Measurements from ENCODE around the gene AGR2.

The AGR2 gene

GRCh38 chr7:16812542-16813231 is 7.9 kb upstream of the AGR2 start:
- DNase-seq: no peak

DNA sequence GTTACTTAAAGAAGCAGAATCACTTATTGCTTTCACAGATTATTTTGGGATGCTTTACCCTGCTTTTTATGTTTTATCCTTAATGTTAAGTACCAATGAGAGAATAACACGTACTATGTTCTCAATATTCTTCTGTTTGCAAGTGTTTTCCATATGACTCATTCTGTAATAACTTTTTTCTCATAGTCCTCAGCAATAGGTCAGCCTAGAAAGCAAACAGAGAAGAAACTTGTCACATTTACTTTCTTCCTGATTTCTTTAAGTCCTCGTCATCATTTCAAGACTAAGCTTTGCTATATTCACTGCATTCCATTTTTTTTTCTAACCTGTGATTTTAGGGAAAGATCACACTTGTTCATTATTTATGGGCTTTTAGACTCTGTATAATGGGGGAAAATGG is 6.8 kb upstream of the AGR2 start:
- DNase-seq: no peak

DNA sequence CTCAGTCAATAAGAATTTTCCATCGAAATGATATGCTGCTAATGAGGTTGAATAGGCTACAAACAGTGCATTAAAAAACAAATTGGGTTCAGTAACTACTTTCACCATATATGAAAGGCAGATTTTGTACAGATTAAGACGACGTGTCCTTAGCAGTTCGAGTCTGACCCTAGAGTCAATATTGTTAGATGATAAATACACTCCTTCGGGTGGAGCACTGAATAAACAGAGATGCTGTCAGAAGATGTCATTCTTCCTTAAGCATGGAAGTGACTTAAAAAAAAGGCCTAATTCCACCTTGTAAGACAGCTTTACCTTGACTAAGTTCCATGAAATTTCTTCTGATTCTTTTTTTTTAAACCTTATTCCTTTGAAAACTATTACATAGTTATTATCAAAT is 5.8 kb upstream of the AGR2 start:
- DNase-seq: no peak

DNA sequence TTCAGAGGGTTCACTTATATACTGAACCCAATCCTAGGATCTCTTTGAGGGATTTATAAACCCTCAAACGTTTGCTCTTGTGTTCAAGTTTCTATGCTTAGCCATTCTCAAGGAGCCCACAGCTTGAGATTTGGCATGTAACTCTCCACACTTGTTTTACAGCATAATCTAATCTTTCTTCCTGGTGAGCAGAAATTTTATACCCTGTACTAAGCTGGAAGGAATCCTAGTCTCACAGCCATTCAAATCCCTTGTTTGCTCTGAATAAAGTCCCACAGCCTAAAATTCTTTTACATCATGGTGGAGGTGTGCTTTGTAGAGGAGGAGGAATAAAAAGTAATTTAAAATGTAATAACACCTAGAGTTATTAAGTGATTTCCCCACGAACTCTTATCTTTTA is 5.3 kb upstream of the AGR2 start:
- no peak for DNase-seq

- DNase-seq: no peak
These were observed 642 bp upstream of the AGR2 start for GRCh38 chr7:16805441-16805840.

GRCh38 chr7:16803881-16804673 is 722 bp downstream of the AGR2 start:
- no peak for DNase-seq

DNA sequence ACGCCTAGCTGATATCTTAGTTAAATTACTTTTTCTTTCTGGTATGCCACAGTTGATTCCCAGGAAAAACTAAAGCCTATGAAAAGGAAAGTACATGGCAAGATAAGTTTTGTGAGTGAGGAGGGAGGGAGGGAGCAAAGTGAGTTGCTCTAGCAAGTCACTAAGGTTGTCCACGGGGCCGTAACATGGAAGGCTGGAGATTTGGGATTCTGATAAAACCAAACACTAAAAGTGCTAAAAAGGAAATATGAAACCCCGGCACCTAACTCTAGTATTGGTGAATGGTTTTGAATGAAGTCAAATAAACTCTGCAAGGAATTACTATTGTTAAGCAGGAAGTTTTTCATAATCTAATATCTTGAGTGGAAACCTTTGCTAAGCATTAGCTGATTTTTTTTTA is 1.7 kb downstream of the AGR2 start:
- DNase-seq: no peak

- no peak for DNase-seq
These were observed 3.2 kb downstream of the AGR2 start for GRCh38 chr7:16801579-16801978.

DNA sequence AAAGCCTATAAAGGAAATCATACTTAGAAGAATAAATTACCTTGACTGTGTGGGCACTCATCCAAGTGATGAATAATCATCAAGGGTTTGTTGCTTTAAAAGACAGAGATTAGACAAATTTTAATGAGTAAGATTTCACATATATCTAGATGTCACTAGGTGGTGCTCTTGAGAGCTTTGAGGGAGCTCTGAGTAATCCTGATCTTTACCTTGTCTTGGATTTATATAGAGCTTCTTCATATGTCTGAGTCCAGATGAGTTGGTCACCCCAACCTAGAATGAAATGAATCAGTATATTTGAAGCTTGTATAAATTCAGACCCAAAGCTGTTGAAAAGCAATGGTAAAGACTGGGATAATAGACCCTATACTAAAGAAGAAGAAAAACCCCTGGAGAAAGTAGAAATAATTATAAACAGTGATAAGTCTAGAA is 3.7 kb downstream of the AGR2 start:
- no peak for DNase-seq

GRCh38 chr7:16795624-16796023 is 9.2 kb downstream of the AGR2 start:
- no peak for DNase-seq

DNA sequence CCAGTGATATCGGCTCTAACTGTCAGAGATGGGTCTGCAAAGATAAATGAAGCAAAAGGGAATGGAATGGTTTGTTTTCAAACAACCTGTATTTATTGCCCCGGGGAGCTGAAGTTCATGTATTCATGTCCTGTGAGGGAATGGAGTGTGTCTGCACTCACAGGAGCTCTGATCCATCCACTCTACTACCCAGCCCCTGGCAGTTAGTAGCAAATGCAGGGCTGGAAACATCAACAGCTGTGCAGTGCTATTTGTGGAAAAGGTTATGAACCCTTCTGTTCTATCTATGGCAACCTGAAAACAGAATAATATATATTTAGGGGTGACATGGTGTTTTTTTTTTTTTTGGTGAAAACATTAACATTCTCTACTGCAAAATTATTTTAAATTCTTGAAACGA is 9.8 kb downstream of the AGR2 start:
- no peak for DNase-seq

GRCh38 chr7:16791905-16792698 is 12.7 kb downstream of the AGR2 start:
- DNase-seq: no peak

- DNase-seq: no peak
These were observed 13.7 kb downstream of the AGR2 start for GRCh38 chr7:16791071-16791470.

GRCh38 chr7:16787127-16787526 is 17.7 kb downstream of the AGR2 start:
- no peak for DNase-seq

DNA sequence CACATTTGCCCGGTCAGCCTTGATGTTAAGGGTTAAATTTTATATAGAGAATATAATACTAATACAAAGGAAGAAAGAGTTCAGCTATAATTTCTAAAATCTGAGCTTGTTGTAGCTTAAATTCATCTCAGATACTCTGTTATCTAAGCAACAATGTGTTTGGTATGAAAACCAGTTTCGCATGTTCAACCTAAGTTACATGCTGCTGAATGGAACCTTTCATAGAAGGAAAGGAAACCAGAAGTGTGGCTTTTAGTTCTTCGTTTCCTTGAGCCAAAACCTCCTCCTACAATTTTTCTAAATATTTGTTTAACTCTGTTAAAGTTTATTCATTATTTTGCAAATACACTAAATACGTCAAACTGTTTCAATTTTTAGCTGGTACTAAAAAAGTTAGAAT is 18.5 kb downstream of the AGR2 start:
- no peak for DNase-seq

DNA sequence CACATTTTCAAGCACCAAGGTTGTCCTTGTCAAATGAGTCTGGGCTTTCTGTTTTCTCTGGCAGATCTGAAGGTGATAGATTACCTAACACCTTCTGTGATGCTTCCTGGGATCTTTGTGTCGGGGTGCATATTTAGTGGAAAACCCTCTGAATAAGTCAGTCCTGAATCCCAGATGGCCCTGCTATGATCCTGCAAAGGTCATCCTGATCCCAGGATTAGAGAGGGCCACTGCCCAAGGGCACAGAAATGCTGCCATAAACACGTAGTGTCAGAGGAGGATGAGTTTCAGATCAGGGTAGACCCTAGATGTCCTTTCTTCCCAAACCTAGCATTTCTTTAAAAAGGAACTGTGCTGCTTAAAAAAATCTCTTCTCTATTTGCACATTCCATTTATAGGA is 19.0 kb downstream of the AGR2 start:
- no peak for DNase-seq

DNA sequence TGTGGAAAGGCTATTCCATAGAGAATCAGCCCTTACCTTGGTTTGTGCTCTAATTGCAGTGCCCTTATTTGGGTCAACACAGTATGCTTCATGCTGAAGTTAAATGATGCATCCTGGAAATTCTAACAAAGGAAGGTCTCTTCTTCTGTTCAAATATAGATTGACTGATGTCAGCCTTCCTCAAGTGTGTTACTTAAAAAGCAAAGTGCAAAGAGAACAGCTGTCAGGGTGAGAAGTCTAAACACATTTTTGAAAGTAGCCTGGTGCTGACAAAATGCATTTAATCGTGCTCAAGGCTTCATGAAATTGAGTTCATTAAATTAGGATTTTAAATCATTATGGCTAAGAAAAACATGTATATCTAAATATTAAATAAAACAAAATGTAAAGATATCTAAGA is 19.5 kb downstream of the AGR2 start:
- no peak for DNase-seq

GRCh38 chr7:16780596-16780995 is 24.2 kb downstream of the AGR2 start:
- no peak for DNase-seq

GRCh38 chr7:16779051-16779450 is 25.7 kb downstream of the AGR2 start:
- DNase-seq: no peak

DNA sequence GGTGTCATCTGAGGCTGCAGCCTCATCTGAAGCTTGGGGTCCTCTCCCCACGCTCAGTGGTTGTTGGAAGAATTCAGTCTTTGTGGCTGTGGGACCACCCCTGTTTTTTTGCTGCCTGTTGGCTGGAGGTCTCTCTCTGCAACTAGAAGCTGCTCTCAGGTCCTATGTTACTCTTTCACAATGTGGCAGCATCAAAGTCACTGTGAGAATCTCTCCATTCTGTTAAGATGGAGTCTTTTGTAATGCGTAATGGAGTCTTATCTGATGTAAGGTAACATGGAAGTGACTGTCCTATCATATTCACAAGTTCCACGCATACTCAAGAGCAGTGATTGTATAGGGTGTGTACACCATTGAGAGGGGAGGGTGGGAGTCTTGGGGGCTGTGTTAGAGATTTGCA is 26.3 kb downstream of the AGR2 start:
- no peak for DNase-seq

- no peak for DNase-seq
These were observed 28.7 kb downstream of the AGR2 start for GRCh38 chr7:16776053-16776452.

DNA sequence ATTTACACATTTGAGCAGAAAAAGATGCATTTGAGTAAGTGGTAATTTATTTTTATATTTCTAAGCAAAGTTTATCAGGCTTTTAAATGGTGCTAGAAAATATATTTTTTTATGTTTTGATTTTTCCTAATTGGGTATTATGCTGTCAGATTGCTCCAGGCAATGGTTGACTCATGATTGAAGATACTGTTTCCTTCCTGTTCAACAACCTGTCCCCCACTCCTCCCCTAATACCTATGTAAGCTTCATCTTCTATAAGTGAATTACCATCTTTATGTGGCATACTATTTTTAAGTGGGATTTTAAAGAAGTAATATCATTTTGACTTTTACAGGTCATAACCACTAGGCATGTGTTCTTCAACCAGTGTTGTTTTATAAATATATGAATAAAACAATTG is 29.8 kb downstream of the AGR2 start:
- no peak for DNase-seq

GRCh38 chr7:16774294-16774693 is 30.5 kb downstream of the AGR2 start:
- no peak for DNase-seq

DNA sequence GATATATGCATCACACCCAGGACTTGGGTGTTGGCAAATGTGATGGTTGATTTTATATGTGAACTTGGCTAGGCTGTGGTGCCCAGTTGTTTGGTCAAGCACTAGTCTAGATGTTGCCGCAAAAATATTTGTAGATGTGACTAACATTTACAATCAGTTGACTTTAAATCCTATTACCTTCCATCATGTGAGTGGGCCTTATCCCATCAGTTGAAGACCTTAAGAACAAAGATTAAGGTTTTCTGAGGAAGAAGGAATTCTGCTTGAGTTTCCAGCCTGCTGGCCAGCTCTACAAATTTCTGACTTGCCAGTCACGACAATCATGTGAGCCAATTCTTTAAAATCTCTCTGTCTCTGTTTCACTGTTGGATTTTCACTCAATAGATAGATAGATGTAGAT is 30.9 kb downstream of the AGR2 start:
- no peak for DNase-seq

Data from stimulated activated naive CD4-positive, alpha-beta T cell (primary cell).